K562 (cell line): ENCODE measurements around the gene HNRNPH1. TPM values are rescaled to one million over a fixed set of nuclear protein-coding genes. Genes with fewer than 3 reads are reported as not detected.

Experiments used
- ATAC-seq: fragments of 200-7000 bp; cut with Tn5 transposase; 3 replicates; pipeline ENCODE4 v1.9.1; 2020; ENCODE audit warnings: moderate library complexity
- BruUV-seq: library from RNA; stranded (reverse); fragments of 400-500 nt; replicated peaks from 2 replicates; lab custom pipeline; 2021; lab: Mats Ljungman, UMichigan
- CTCF ChIA-PET: fragments of 300-600 bp; formaldehyde crosslinking; extraction: SDS; loops from one replicate; lab custom pipeline; 2021; ENCODE audit warnings: low intra/inter-chr PET ratio; lab: Yijun Ruan, JAX
- POLR2A ChIA-PET: fragments of 300-600, 350-650 bp; sonication (Branson Sonifier 250); formaldehyde crosslinking; extraction: SDS; loops from one replicate; lab custom pipeline; 2021; ENCODE audit warnings: antibody characterized with exemption, inconsistent platforms; lab: Yijun Ruan, JAX
- DNase-seq, 4 experiments: peaks; one replicate each; pipeline versions ENCODE4 v3.0.0 to v3.0.0-alpha.2; 2011 to 2018; ENCODE audit warnings: low spot score in 3 of 4, mixed read lengths in 3 of 4; ENCODE audit errors: extremely low read depth in 1 of 4
- FAIRE-seq: peaks from 2 replicates; lab custom pipeline; 2011; peaks lifted over from hg19 to GRCh38; lab: Jason Lieb, UNC
- H2AFZ ChIP-seq: 2 replicates; pipeline ENCODE4 v1.6.0; 2011; ENCODE audit warnings: low read depth, low read length, control low read depth, inconsistent platforms
- H3K27ac ChIP-seq: fragments of 200-600 bp; 3 replicates; pipeline ENCODE4 v1.8.0; 2011; ENCODE audit warnings: low read depth, mild to moderate bottlenecking, control low read depth, inconsistent platforms, low read length, moderate library complexity, mixed read lengths; ENCODE audit errors: extremely low read depth
- H3K27me3 ChIP-seq, 2 experiments: fragments of 300-600 bp in 1 of 2; 2 replicates in 1 of 2; 3 replicates in 1 of 2; pipeline versions ENCODE4 v1.6.0 to v1.8.0; 2011; ENCODE audit warnings: inconsistent platforms in 2 of 2, low read length in 2 of 2, mild to moderate bottlenecking in 1 of 2, mixed read lengths in 1 of 2, moderate library complexity in 1 of 2; ENCODE audit not compliant: control insufficient read depth in 2 of 2, insufficient read depth in 2 of 2
- H3K36me3 ChIP-seq: fragments of 300-600 bp; 3 replicates; pipeline ENCODE4 v1.8.0; 2011; ENCODE audit warnings: mild to moderate bottlenecking, low read length, inconsistent platforms; ENCODE audit not compliant: control insufficient read depth, insufficient read depth
- H3K4me1 ChIP-seq, 2 experiments: fragments of 200-600 bp in 1 of 2; replicated peaks in 1 of 2; 2 replicates in 1 of 2; 3 replicates in 1 of 2; pipeline versions ENCODE4 v1.5.1 to v1.8.0; 2011; ENCODE audit warnings: inconsistent platforms in 2 of 2, low read length in 2 of 2, mild to moderate bottlenecking in 1 of 2, mixed read lengths in 1 of 2, moderate library complexity in 1 of 2; ENCODE audit not compliant: control insufficient read depth in 2 of 2, insufficient read depth in 2 of 2
- H3K4me2 ChIP-seq: 2 replicates; pipeline ENCODE4 v1.6.1; 2011; ENCODE audit warnings: low read length, control low read depth, inconsistent platforms, mixed read lengths; ENCODE audit not compliant: insufficient read depth
- H3K4me3 ChIP-seq: fragments of 200-600 bp; sonication (generic), shearing (Covaris generic); 2 replicates; pipeline ENCODE4 v1.5.1; 2016; ENCODE audit warnings: control low read depth, inconsistent platforms
- H3K79me2 ChIP-seq: fragments of 200-600 bp; 3 replicates; pipeline ENCODE4 v1.8.0; 2011; ENCODE audit warnings: low read length, inconsistent platforms; ENCODE audit not compliant: control insufficient read depth, insufficient read depth
- H3K9ac ChIP-seq, 2 experiments: 2 replicates each; pipeline versions ENCODE4 v1.6.0 to v1.6.1; 2011; ENCODE audit warnings: low read depth in 2 of 2, low read length in 2 of 2, control low read depth in 1 of 2, inconsistent platforms in 1 of 2, mild to moderate bottlenecking in 1 of 2, mixed read lengths in 1 of 2; ENCODE audit not compliant: insufficient read depth in 1 of 2
- H3K9me1 ChIP-seq: one replicate; pipeline ENCODE4 v1.6.0; 2011; ENCODE audit warnings: inconsistent platforms, mild to moderate bottlenecking, low read length, moderate library complexity; ENCODE audit not compliant: control insufficient read depth, insufficient read depth
- H3K9me3 ChIP-seq: replicated peaks from 2 replicates; pipeline ENCODE4 v1.5.1; 2011; ENCODE audit warnings: low read depth, low read length, inconsistent platforms; ENCODE audit not compliant: control insufficient read depth, insufficient read depth
- H4K20me1 ChIP-seq: replicated peaks from 2 replicates; pipeline ENCODE4 v1.6.1; 2011; ENCODE audit warnings: low read length, inconsistent platforms, mixed read lengths; ENCODE audit not compliant: control insufficient read depth, insufficient read depth
- BCLAF1 ChIP-seq, 2 experiments: fragments of 450-650 bp in 1 of 2; IDR thresholded peaks; 2 replicates each; pipeline ENCODE4 v1.6.1; 2011 to 2017; ENCODE audit warnings: low read depth in 2 of 2, antibody characterized with exemption in 1 of 2, borderline replicate concordance in 1 of 2, low read length in 1 of 2, mild to moderate bottlenecking in 1 of 2, mixed read lengths in 1 of 2; ENCODE audit not compliant: control insufficient read depth in 1 of 2
- BRF2 ChIP-seq: IDR thresholded peaks from 3 replicates; pipeline ENCODE4 v1.6.1; 2011; ENCODE audit warnings: borderline replicate concordance, mild to moderate bottlenecking; ENCODE audit not compliant: insufficient read length, insufficient read depth
- HEY1 ChIP-seq: fragments of 250-450 bp; sonication (Bioruptor Pico); IDR thresholded peaks from 2 replicates; pipeline ENCODE4 v1.5.0; 2020; ENCODE audit warnings: mild to moderate bottlenecking, moderate library complexity, borderline replicate concordance
- POLR2A ChIP-seq: fragments of 450-650 bp; conservative IDR thresholded peaks from 2 replicates; pipeline ENCODE4 v1.6.1; 2016
- POLR2AphosphoS5 ChIP-seq: IDR thresholded peaks from 2 replicates; pipeline ENCODE4 v1.6.1; 2011; ENCODE audit warnings: mild to moderate bottlenecking, low read depth, low read length, moderate library complexity; ENCODE audit not compliant: control insufficient read depth, insufficient read depth
- POLR2B ChIP-seq: fragments of 450-650 bp; IDR thresholded peaks from 2 replicates; pipeline ENCODE4 v1.6.1; 2018; ENCODE audit warnings: low read depth; ENCODE audit not compliant: partially characterized antibody
- SUPT5H ChIP-seq: fragments of 450-650 bp; IDR thresholded peaks from 2 replicates; pipeline ENCODE4 v1.6.1; 2016
- WGBS: fragments of 100-300 bp; shearing (Covaris generic); methylation state at CpG from one replicate; pipeline ENCODE4 v1.1.6; 2016; ENCODE audit warnings: low coverage, mixed read lengths; ENCODE audit not compliant: insufficient coverage; ENCODE audit errors: missing lambda C conversion rate; 5-methylcytosine and 5-hydroxymethylcytosine counted together
- in situ Hi-C: fragments of 300-500 bp; cut with MboI; formaldehyde crosslinking; loops from 4 replicates; pipeline ENCODE4 v1.15.0; 2018; ENCODE audit warnings: inconsistent platforms, mixed read lengths
- intact Hi-C: fragments of 100-400 bp; cut with micrococcal nuclease; formaldehyde crosslinking; loops from 2 replicates; pipeline ENCODE4 v1.14.2; 2022
- polyA plus RNA-seq, 8 experiments: library from polyadenylated mRNA; depleted of rRNA in 4 of 8; stranded (reverse) in 5 of 8; unstranded in 3 of 8; fragments of >200 nt; fragmentation: Nextera tagmentation in 2 of 8; fragmentation: Illumina TruSeq in 1 of 8; extraction: Ambion mirVana in 2 of 8; extraction: Trizol in 1 of 8; gene quantifications; 2 replicates each; pipeline versions ENCODE4 v1.2.1 to v1.2.3, GENCODE V29; 2011 to 2014; ENCODE audit warnings: inconsistent platforms in 1 of 8, missing spikeins in 1 of 8
- total RNA-seq, 7 experiments: library from RNA; depleted of rRNA in 6 of 7; stranded (reverse); fragments of >200 nt in 6 of 7; fragmentation: Illumina TruSeq in 2 of 7; extraction: Trizol in 2 of 7; gene quantifications; 2 replicates each; pipeline versions ENCODE4 v1.2.1 to v1.2.3, GENCODE V29; 2011 to 2021; ENCODE audit warnings: low replicate concordance in 1 of 7

The HNRNPH1 gene
- total and polyA plus RNA-seq, 9 of the 15 experiments (the other 6 are each of a cell fraction or from before 2014, with no cell fraction given): 103 to 656 (median 561) TPM

- Histone ChIP-seq H3K79me2 (peaks cover 83% of the 10 kb centered on the region), H3K4me3 (no peak overlapping the region), H3K9ac (no peak overlapping the region), H3K36me3 (peaks cover 96% of the 10 kb centered on the region), H3K9me1 (no peaks in the 10 kb centered on the region), H3K27me3 (no peaks in the 10 kb centered on the region), H3K4me2 (no peak overlapping the region; the same call in 1 of the 2 replicates), H3K4me1 (peaks cover 10 to 55% of the 10 kb centered on the region in 2 experiments), H3K27ac (no peak overlapping the region), H4K20me1 (peaks cover 78% of the 10 kb centered on the region), H2AFZ (no peak overlapping the region), H3K9me3 (no peaks in the 10 kb centered on the region)
- ATAC-seq: no peak
- 79% methylated on average over 7 of the region's 7 CpGs for WGBS
- ChIA-PET POLR2A (interaction anchor here (0.6 to 2.6 kb wide), 2 partner anchors 11 to 165 kb away, joined by 3 to 15 read pairs; no protein-coding TSS in a partner anchor), CTCF (no interaction called here)
- intact Hi-C loops: no loop called here
- DNase-seq: peak in 1 of 4 experiments; percentile 3
- BruUV-seq: no TSS peak
- TF ChIP-seq BRF2 (no peak), POLR2AphosphoS5 (peak; percentile 22; the same call in 1 of the 2 replicates), POLR2B (peak; percentile 13), BCLAF1 (IDR thresholded peaks at IDR 0.05; ENCODE audit: borderline replicate concordance in 1 of 2, control insufficient read depth in 1 of 2, low read depth in 2 of 2, low read length in 1 of 2) (peak in 1 of 2 experiments; percentile 77; a peak in 1 of 4 replicates), SUPT5H (peak; percentile 52; the same call in 1 of the 2 replicates), POLR2A (peak; percentile 39; the same call in 1 of the 2 replicates), HEY1 (no peak)
- in situ Hi-C loops: no loop called here
- no peak for FAIRE-seq
Observed at GRCh38 chr5:179617930-179618329, 5.5 kb downstream of the HNRNPH1 start.
